Neural crest cell (in vitro differentiated cells): ENCODE measurements around the gene GSTA4. TPM values are rescaled to one million over a fixed set of nuclear protein-coding genes. Genes with fewer than 3 reads are reported as not detected.

Experiments used
- DNase-seq: peaks from one replicate; pipeline ENCODE4 v3.0.0; 2021; ENCODE audit warnings: low read depth, mixed read lengths, low spot score
- H3K27ac Mint-ChIP-seq: one replicate; pipeline ENCODE4 v1.8.0; 2021; ENCODE audit warnings: mild to moderate bottlenecking, mixed read lengths; ENCODE audit not compliant: unreplicated experiment
- H3K27me3 Mint-ChIP-seq: 2 replicates; pipeline ENCODE4 v1.8.0; 2021; ENCODE audit warnings: low read depth, mild to moderate bottlenecking, mixed read lengths
- H3K36me3 Mint-ChIP-seq: 2 replicates; pipeline ENCODE4 v1.8.0; 2021; ENCODE audit warnings: low read depth, mild to moderate bottlenecking, mixed read lengths
- H3K4me1 Mint-ChIP-seq: 2 replicates; pipeline ENCODE4 v1.8.0; 2021; ENCODE audit warnings: mixed read lengths
- H3K4me3 Mint-ChIP-seq: one replicate; pipeline ENCODE4 v1.8.0; 2021; ENCODE audit warnings: mild to moderate bottlenecking, mixed read lengths
- H3K9me3 Mint-ChIP-seq: 2 replicates; pipeline ENCODE4 v1.8.0; 2021; ENCODE audit warnings: mixed read lengths
- CTCF ChIP-seq: fragments of 200-600 bp; sonication (generic); conservative IDR thresholded peaks from 2 replicates; pipeline ENCODE4 v1.5.0; 2021; ENCODE audit warnings: antibody characterized with exemption, mild to moderate bottlenecking
- total RNA-seq: library from RNA; stranded (reverse); gene quantifications from 2 replicates; pipeline ENCODE4 v1.2.1, GENCODE V29; 2021

GSTA4 gene
- total RNA-seq, 1 donor from 2014 or later = 70.7 TPM

GRCh38 chr6:52929321-52930164 lies 65.5 kb downstream of the GSTA4 start:
- Mint-ChIP-seq H3K27ac (no peak overlapping the region), H3K36me3 (no peaks in the 10 kb centered on the region), H3K4me3 (no peak overlapping the region), H3K9me3 (peaks cover 3% of the 10 kb centered on the region), H3K27me3 (no peaks in the 10 kb centered on the region), H3K4me1 (no peaks in the 10 kb centered on the region)
- no peak for DNase-seq
- no peak for TF ChIP-seq CTCF

Other genes starting within 250 kb of the GSTA4 start
- gene GSTA2, start 231.8 kb downstream of the GSTA4 start, total RNA-seq = not detected in 2 replicates
- not detected in 2 replicates for gene GSTA1, start 191.5 kb downstream of the GSTA4 start, total RNA-seq
- not detected in 2 replicates for gene GSTA5, start 154.5 kb downstream of the GSTA4 start, total RNA-seq
- gene GSTA3, start 85.6 kb downstream of the GSTA4 start, total RNA-seq = not detected in 2 replicates
- gene CILK1, start 66.5 kb upstream of the GSTA4 start, total RNA-seq = 15.7 and 16.1 TPM in 2 replicates
- 48.3 and 62.4 TPM in 2 replicates for gene FBXO9, start 70.1 kb upstream of the GSTA4 start, total RNA-seq
- 0.16 TPM in 1 of 2 replicates, not detected in the other for gene GCM1, start 153.6 kb upstream of the GSTA4 start, total RNA-seq